HEK293 (cell line): ENCODE results near the gene ETHE1.

Experiments
- BCL11A ChIP-seq: fragments of 450-650 bp; formaldehyde crosslinking; IDR thresholded peaks from 2 replicates; pipeline ENCODE4 v1.5.1; 2016; ENCODE audit warnings: low read depth, missing biosample characterization, missing genetic modification characterization
- BCL11B ChIP-seq: fragments of 450-650 bp; formaldehyde crosslinking; IDR thresholded peaks from 2 replicates; pipeline ENCODE4 v1.5.1; 2016; ENCODE audit warnings: low read depth, missing biosample characterization, missing genetic modification characterization
- INSM2 ChIP-seq: fragments of 450-650 bp; formaldehyde crosslinking; IDR thresholded peaks from 2 replicates; pipeline ENCODE4 v1.5.1; 2016; ENCODE audit warnings: missing biosample characterization, missing genetic modification characterization
- KLF1 ChIP-seq: fragments of 450-650 bp; formaldehyde crosslinking; IDR thresholded peaks from 2 replicates; pipeline ENCODE4 v1.5.1; 2016; ENCODE audit warnings: missing biosample characterization, missing genetic modification characterization
- KLF10 ChIP-seq: fragments of 450-650 bp; IDR thresholded peaks from 2 replicates; pipeline ENCODE4 v1.5.1; 2018; ENCODE audit warnings: missing biosample characterization, mild to moderate bottlenecking, missing genetic modification characterization
- YY2 ChIP-seq: fragments of 450-650 bp; formaldehyde crosslinking; IDR thresholded peaks from 2 replicates; pipeline ENCODE4 v1.5.1; 2016; ENCODE audit warnings: missing biosample characterization, missing genetic modification characterization
- ZBTB10 ChIP-seq: fragments of 450-650 bp; formaldehyde crosslinking; IDR thresholded peaks from 2 replicates; pipeline ENCODE4 v1.5.1; 2016; ENCODE audit warnings: missing biosample characterization, missing genetic modification characterization
- ZBTB20 ChIP-seq: fragments of 450-650 bp; formaldehyde crosslinking; IDR thresholded peaks from 2 replicates; pipeline ENCODE4 v1.5.1; 2016; ENCODE audit warnings: missing biosample characterization, missing genetic modification characterization
- ZBTB7A ChIP-seq: fragments of 450-650 bp; formaldehyde crosslinking; IDR thresholded peaks from 2 replicates; pipeline ENCODE4 v1.5.1; 2016; ENCODE audit warnings: low read depth, missing biosample characterization, missing genetic modification characterization
- ZEB2 ChIP-seq: fragments of 450-650 bp; formaldehyde crosslinking; IDR thresholded peaks from 2 replicates; pipeline ENCODE4 v1.5.1; 2016; ENCODE audit warnings: missing biosample characterization, missing genetic modification characterization
- ZFP37 ChIP-seq: fragments of 450-650 bp; formaldehyde crosslinking; IDR thresholded peaks from 2 replicates; pipeline ENCODE4 v1.5.1; 2016; ENCODE audit warnings: missing biosample characterization, missing genetic modification characterization
- ZNF132 ChIP-seq: fragments of 450-650 bp; formaldehyde crosslinking; IDR thresholded peaks from 2 replicates; pipeline ENCODE4 v1.5.1; 2017; ENCODE audit warnings: missing biosample characterization, missing genetic modification characterization, borderline replicate concordance
- ZNF148 ChIP-seq: fragments of 450-650 bp; formaldehyde crosslinking; IDR thresholded peaks from 2 replicates; pipeline ENCODE4 v1.5.0; 2017; ENCODE audit warnings: missing biosample characterization, missing genetic modification characterization, borderline replicate concordance
- ZNF169 ChIP-seq: fragments of 450-650 bp; formaldehyde crosslinking; IDR thresholded peaks from 2 replicates; pipeline ENCODE4 v1.5.1; 2016; ENCODE audit warnings: missing biosample characterization, missing genetic modification characterization
- ZNF24 ChIP-seq: fragments of 450-650 bp; formaldehyde crosslinking; IDR thresholded peaks from 2 replicates; pipeline ENCODE4 v1.5.1; 2016; ENCODE audit warnings: missing biosample characterization, missing genetic modification characterization
- ZNF324 ChIP-seq: fragments of 450-650 bp; formaldehyde crosslinking; IDR thresholded peaks from 2 replicates; pipeline ENCODE4 v1.5.1; 2016; ENCODE audit warnings: missing biosample characterization, missing genetic modification characterization
- ZNF341 ChIP-seq: fragments of 450-650 bp; formaldehyde crosslinking; IDR thresholded peaks from 2 replicates; pipeline ENCODE4; 2016; ENCODE audit warnings: low read depth, missing biosample characterization, missing genetic modification characterization
- ZNF366 ChIP-seq: fragments of 450-650 bp; formaldehyde crosslinking; conservative IDR thresholded peaks from 2 replicates; pipeline ENCODE4 v1.5.1; 2016; ENCODE audit warnings: missing biosample characterization, missing genetic modification characterization
- ZNF473 ChIP-seq: fragments of 450-650 bp; formaldehyde crosslinking; IDR thresholded peaks from 2 replicates; pipeline ENCODE4 v1.5.1; 2017; ENCODE audit warnings: missing biosample characterization, missing genetic modification characterization
- ZNF48 ChIP-seq: fragments of 450-650 bp; formaldehyde crosslinking; IDR thresholded peaks from 2 replicates; pipeline ENCODE4 v1.5.1; 2016; ENCODE audit warnings: missing biosample characterization, missing genetic modification characterization
- ZNF544 ChIP-seq: fragments of 450-650 bp; formaldehyde crosslinking; IDR thresholded peaks from 2 replicates; pipeline ENCODE4 v1.5.0; 2017; ENCODE audit warnings: missing biosample characterization, missing genetic modification characterization
- ZNF560 ChIP-seq: fragments of 450-650 bp; formaldehyde crosslinking; IDR thresholded peaks from 2 replicates; pipeline ENCODE4 v1.5.1; 2017; ENCODE audit warnings: missing biosample characterization, missing genetic modification characterization, borderline replicate concordance
- ZNF561 ChIP-seq: fragments of 450-650 bp; IDR thresholded peaks from 2 replicates; pipeline ENCODE4 v1.5.1; 2018; ENCODE audit warnings: missing biosample characterization, missing genetic modification characterization, borderline replicate concordance
- ZNF571 ChIP-seq: fragments of 450-650 bp; formaldehyde crosslinking; IDR thresholded peaks from 2 replicates; pipeline ENCODE4 v1.5.0; 2017; ENCODE audit warnings: missing biosample characterization, missing genetic modification characterization
- ZNF596 ChIP-seq: fragments of 450-650 bp; IDR thresholded peaks from 2 replicates; pipeline ENCODE4 v1.5.0; 2018; ENCODE audit warnings: missing biosample characterization, mild to moderate bottlenecking, missing genetic modification characterization, moderate library complexity
- ZNF639 ChIP-seq: fragments of 450-650 bp; formaldehyde crosslinking; IDR thresholded peaks from 2 replicates; pipeline ENCODE4 v1.5.1; 2016; ENCODE audit warnings: missing biosample characterization, missing genetic modification characterization
- ZNF843 ChIP-seq: fragments of 450-650 bp; formaldehyde crosslinking; IDR thresholded peaks from 2 replicates; pipeline ENCODE4 v1.5.1; 2016; ENCODE audit warnings: missing biosample characterization, missing genetic modification characterization
- ZXDB ChIP-seq: fragments of 450-650 bp; formaldehyde crosslinking; IDR thresholded peaks from 2 replicates; pipeline ENCODE4 v1.5.1; 2016; ENCODE audit warnings: missing biosample characterization, missing genetic modification characterization
- TF ChIP-seq, protein P1 (sequence below): fragments of 450-650 bp; formaldehyde crosslinking; IDR thresholded peaks from 2 replicates; pipeline ENCODE4 v1.5.1; 2017; ENCODE audit warnings: missing biosample characterization, missing genetic modification characterization

Gene ETHE1

DNA sequence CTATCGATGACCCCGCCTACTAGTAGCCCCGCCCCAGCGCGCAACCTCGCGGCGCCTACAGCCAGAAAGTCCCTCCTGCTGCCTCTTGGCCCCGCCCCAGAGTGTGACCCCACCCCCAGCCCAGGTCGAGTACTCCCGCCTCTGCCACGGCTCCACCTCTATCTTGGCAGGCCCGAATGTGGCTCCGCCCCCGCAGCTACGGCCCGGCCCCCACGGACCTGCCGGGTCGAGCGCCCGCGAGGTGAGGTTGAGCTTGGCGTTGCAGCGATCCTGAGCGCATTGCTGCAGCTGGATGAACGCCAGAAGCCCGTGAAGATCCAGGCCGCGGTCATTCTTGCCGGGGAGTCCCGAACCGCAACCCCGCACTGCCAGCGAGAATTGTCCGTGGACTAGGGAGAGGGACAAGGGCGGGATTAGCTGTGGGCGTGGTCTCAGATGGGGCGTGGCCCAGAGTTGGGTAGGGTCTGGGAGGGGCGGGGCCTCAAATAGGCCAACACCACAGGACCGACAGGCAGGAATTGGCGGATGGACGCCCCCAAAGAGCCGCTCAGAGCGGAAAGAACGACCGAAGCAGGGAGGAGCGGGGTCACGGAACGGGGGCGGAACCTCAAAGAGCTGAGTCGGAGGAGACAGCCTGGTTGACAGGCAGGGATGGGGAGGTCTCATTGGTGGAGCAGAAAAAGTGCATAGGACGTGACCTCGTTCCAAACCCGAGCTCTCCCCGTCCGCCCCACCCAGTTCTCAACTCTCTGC, 63.4 kb downstream of the ETHE1 start (continued):
- TF ChIP-seq INSM2 (tag by site-specific recombination), result no peak
- TF ChIP-seq, protein P1, sequence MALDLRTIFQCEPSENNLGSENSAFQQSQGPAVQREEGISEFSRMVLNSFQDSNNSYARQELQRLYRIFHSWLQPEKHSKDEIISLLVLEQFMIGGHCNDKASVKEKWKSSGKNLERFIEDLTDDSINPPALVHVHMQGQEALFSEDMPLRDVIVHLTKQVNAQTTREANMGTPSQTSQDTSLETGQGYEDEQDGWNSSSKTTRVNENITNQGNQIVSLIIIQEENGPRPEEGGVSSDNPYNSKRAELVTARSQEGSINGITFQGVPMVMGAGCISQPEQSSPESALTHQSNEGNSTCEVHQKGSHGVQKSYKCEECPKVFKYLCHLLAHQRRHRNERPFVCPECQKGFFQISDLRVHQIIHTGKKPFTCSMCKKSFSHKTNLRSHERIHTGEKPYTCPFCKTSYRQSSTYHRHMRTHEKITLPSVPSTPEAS, result no peak
- no peak for TF ChIP-seq ZNF560 (tag by site-specific recombination)
- 0 out of 2 replicates have a peak, but pooled peaks have one; percentile 24 for TF ChIP-seq BCL11A (tag by site-specific recombination)
- TF ChIP-seq ZNF843 (tag by site-specific recombination), result peak; percentile 41; the same call in 1 of the 2 replicates
- peak; percentile 63 for TF ChIP-seq ZBTB10 (tag by site-specific recombination)
- TF ChIP-seq ZNF571 (tag by site-specific recombination), result no peak
- no peak for TF ChIP-seq ZNF544 (tag by site-specific recombination)
- TF ChIP-seq ZNF473 (tag by site-specific recombination), result no peak
- TF ChIP-seq ZNF148, result no peak
- peak; percentile 73; the same call in 1 of the 2 replicates for TF ChIP-seq ZNF24
- no peak for TF ChIP-seq ZNF48 (tag by site-specific recombination)
- no peak for TF ChIP-seq ZXDB
- TF ChIP-seq ZNF169 (tag by site-specific recombination), result 0 out of 2 replicates have a peak, but pooled peaks have one; percentile 63
- TF ChIP-seq KLF10, result peak; percentile 57
- TF ChIP-seq ZFP37 (tag by site-specific recombination), result peak; percentile 21; the same call in 1 of the 2 replicates
- no peak for TF ChIP-seq ZBTB20 (tag by site-specific recombination)
- peak; percentile 64 for TF ChIP-seq ZNF639 (tag by site-specific recombination)
- TF ChIP-seq ZNF366 (tag by site-specific recombination), result 0 out of 2 replicates have a peak, but pooled peaks have one; percentile 24
- no peak; the same call in 1 of the 2 replicates for TF ChIP-seq BCL11B (tag by site-specific recombination)
- no peak for TF ChIP-seq ZNF596 (tag by site-specific recombination)
- TF ChIP-seq ZBTB7A, result peak; percentile 61; the same call in 1 of the 2 replicates
- no peak for TF ChIP-seq YY2 (tag by site-specific recombination)
- peak; percentile 90 for TF ChIP-seq KLF1 (tag by site-specific recombination)
- TF ChIP-seq ZNF341 (tag by site-specific recombination), result peak; percentile 86
- no peak for TF ChIP-seq ZNF132
- TF ChIP-seq ZNF561, result 0 out of 2 replicates have a peak, but pooled peaks have one; percentile 42
- peak; percentile 42; the same call in 1 of the 2 replicates for TF ChIP-seq ZNF324 (tag by site-specific recombination)
- peak; percentile 50; the same call in 1 of the 2 replicates for TF ChIP-seq ZEB2 (tag by site-specific recombination)
